K562 (cell line): ENCODE measurements around the gene ASIP.

Experiments used
- ARID1B ChIP-seq: fragments of 450-650 bp; IDR thresholded peaks from 2 replicates; pipeline ENCODE4 v1.6.1; 2016; ENCODE audit warnings: antibody characterized with exemption, mild to moderate bottlenecking, inconsistent platforms
- CBX5 ChIP-seq: IDR thresholded peaks from 2 replicates; pipeline ENCODE4 v1.6.1; 2014; ENCODE audit warnings: low read depth, borderline replicate concordance
- GATAD2B ChIP-seq: fragments of 450-650 bp; IDR thresholded peaks from 2 replicates; pipeline ENCODE4 v1.6.1; 2017; ENCODE audit warnings: mild to moderate bottlenecking, borderline replicate concordance
- HOXB6 ChIP-seq: fragments of 250-450 bp; sonication (Bioruptor Pico); IDR thresholded peaks from 2 replicates; pipeline ENCODE4 v1.5.1; 2022; ENCODE audit warnings: mild to moderate bottlenecking, borderline replicate concordance
- TEAD1 ChIP-seq, 2 experiments: fragments of 450-650 bp in 1 of 2; sonication (generic) in 1 of 2; formaldehyde crosslinking; IDR thresholded peaks; 2 replicates each; pipeline versions ENCODE4 v1.4.0 to v1.8.0; 2020 to 2022; ENCODE audit warnings: mild to moderate bottlenecking in 2 of 2, missing genetic modification reagents in 1 of 2
- TRIM28 ChIP-seq: fragments of 450-650 bp; IDR thresholded peaks from 2 replicates; pipeline ENCODE4 v1.6.1; 2017
- YY1 ChIP-seq, 3 experiments: IDR thresholded peaks; 2 replicates each; pipeline ENCODE4 v1.6.1; 2011; ENCODE audit warnings: low read length in 2 of 3, mild to moderate bottlenecking in 2 of 3, moderate library complexity in 2 of 3, borderline replicate concordance in 1 of 3, control low read depth in 1 of 3, low read depth in 1 of 3; ENCODE audit not compliant: insufficient read depth in 3 of 3, insufficient replicate concordance in 2 of 3, control insufficient read depth in 1 of 3, insufficient read length in 1 of 3; ENCODE audit errors: extremely low read depth in 1 of 3
- ZNF561 ChIP-seq: fragments of 450-650 bp; formaldehyde crosslinking; conservative IDR thresholded peaks from 2 replicates; pipeline ENCODE4 v1.4.0; 2020; ENCODE audit warnings: mild to moderate bottlenecking, moderate library complexity
- TF ChIP-seq, protein P1 (sequence below): sonication (generic); formaldehyde crosslinking; IDR thresholded peaks from 2 replicates; pipeline ENCODE4 v1.9.0; 2022; ENCODE audit warnings: mild to moderate bottlenecking, missing genetic modification reagents
- TF ChIP-seq, protein P2 (sequence below), 3 experiments: IDR thresholded peaks in 2 of 3; conservative IDR thresholded peaks in 1 of 3; 2 replicates each; pipeline ENCODE4 v1.5.1; 2011 to 2012; ENCODE audit warnings: low read length in 3 of 3, mild to moderate bottlenecking in 3 of 3, control low read depth in 2 of 3, improper control_type of control experiment in 1 of 3, inconsistent platforms in 1 of 3, low read depth in 1 of 3, mixed read lengths in 1 of 3, moderate library complexity in 1 of 3; ENCODE audit not compliant: insufficient read depth in 2 of 3
- TF ChIP-seq, protein P3 (sequence below), 2 experiments: fragments of 450-650 bp in 1 of 2; sonication (generic) in 1 of 2; formaldehyde crosslinking in 1 of 2; IDR thresholded peaks in 1 of 2; conservative IDR thresholded peaks in 1 of 2; 2 replicates each; pipeline versions ENCODE4 v1.6.1 to v1.8.1; 2016 to 2023; ENCODE audit warnings: mild to moderate bottlenecking in 2 of 2, moderate library complexity in 2 of 2, inconsistent platforms in 1 of 2, missing genetic modification reagents in 1 of 2

DNA sequence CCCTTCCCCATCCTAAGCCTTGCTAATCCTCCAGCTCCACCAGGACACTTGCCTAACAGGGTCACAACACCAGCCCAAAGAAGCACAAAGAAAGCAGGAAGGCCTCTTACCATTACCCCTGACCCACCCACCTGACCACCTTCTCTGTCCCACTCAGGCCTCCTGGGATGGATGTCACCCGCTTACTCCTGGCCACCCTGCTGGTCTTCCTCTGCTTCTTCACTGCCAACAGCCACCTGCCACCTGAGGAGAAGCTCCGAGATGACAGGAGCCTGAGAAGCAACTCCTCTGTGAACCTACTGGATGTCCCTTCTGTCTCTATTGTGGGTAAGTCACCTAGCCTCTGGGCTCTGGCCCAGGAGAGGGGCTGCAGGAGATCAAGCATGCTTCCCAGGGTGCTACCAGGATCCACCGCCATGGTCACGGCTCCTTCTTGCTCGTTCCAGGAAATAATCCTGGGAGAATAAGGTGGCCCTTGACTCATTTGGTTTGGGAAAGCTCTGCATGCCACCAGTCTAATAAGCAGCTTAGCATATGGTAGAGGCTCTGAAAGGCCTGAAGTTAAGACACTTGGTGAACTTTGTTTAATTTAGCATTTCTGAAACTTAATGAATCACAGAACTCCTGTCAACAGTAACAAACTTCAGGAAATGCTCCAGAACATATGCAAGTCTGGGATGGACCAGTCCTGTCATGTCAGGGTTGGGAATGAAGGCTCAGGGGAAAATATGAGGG is 19.2 kb downstream of the ASIP start:
- TF ChIP-seq TEAD1 (CRISPR knock-in tag; IDR thresholded peaks at IDR 0.05) (no peak), HOXB6 (CRISPR knock-in tag) (no peak), CBX5 (no peak), TRIM28 (no peak), ARID1B (no peak), ZNF561 (CRISPR knock-in tag) (no peak), YY1 (IDR thresholded peaks at IDR 0.05; ENCODE audit: borderline replicate concordance in 1 of 3, control insufficient read depth in 1 of 3, extremely low read depth in 1 of 3, insufficient read depth in 3 of 3, insufficient read length in 1 of 3, insufficient replicate concordance in 2 of 3, low read depth in 1 of 3, low read length in 2 of 3) (no peak), GATAD2B (no peak)
- TF ChIP-seq, protein P1, sequence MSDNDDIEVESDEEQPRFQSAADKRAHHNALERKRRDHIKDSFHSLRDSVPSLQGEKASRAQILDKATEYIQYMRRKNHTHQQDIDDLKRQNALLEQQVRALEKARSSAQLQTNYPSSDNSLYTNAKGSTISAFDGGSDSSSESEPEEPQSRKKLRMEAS (CRISPR knock-in tag) = no peak
- TF ChIP-seq, protein P2, sequence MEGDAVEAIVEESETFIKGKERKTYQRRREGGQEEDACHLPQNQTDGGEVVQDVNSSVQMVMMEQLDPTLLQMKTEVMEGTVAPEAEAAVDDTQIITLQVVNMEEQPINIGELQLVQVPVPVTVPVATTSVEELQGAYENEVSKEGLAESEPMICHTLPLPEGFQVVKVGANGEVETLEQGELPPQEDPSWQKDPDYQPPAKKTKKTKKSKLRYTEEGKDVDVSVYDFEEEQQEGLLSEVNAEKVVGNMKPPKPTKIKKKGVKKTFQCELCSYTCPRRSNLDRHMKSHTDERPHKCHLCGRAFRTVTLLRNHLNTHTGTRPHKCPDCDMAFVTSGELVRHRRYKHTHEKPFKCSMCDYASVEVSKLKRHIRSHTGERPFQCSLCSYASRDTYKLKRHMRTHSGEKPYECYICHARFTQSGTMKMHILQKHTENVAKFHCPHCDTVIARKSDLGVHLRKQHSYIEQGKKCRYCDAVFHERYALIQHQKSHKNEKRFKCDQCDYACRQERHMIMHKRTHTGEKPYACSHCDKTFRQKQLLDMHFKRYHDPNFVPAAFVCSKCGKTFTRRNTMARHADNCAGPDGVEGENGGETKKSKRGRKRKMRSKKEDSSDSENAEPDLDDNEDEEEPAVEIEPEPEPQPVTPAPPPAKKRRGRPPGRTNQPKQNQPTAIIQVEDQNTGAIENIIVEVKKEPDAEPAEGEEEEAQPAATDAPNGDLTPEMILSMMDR (IDR thresholded peaks at IDR 0.05 in 2 of 3, conservative IDR thresholded peaks at IDR 0.05 in 1 of 3; ENCODE audit: insufficient read depth in 2 of 3, low read depth in 1 of 3, low read length in 3 of 3) = no peak
- TF ChIP-seq, protein P3, sequence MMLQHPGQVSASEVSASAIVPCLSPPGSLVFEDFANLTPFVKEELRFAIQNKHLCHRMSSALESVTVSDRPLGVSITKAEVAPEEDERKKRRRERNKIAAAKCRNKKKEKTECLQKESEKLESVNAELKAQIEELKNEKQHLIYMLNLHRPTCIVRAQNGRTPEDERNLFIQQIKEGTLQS (IDR thresholded peaks at IDR 0.05) = no peak
- TF ChIP-seq, protein P3 (CRISPR knock-in tag; conservative IDR thresholded peaks at IDR 0.05) = no peak
